GM18498 (cell line): ENCODE measurements around the gene USHBP1.
A peak's percentile ranks its signal among the peaks of the same experiment; 100 is the strongest.

Experiments used
- ATAC-seq: cut with Tn5 transposase; IDR thresholded peaks from one replicate; pipeline ENCODE4 v1.9.1; 2021; ENCODE audit warnings: mild to moderate bottlenecking, moderate library complexity; ENCODE audit not compliant: unreplicated experiment

The USHBP1 gene, protein sequence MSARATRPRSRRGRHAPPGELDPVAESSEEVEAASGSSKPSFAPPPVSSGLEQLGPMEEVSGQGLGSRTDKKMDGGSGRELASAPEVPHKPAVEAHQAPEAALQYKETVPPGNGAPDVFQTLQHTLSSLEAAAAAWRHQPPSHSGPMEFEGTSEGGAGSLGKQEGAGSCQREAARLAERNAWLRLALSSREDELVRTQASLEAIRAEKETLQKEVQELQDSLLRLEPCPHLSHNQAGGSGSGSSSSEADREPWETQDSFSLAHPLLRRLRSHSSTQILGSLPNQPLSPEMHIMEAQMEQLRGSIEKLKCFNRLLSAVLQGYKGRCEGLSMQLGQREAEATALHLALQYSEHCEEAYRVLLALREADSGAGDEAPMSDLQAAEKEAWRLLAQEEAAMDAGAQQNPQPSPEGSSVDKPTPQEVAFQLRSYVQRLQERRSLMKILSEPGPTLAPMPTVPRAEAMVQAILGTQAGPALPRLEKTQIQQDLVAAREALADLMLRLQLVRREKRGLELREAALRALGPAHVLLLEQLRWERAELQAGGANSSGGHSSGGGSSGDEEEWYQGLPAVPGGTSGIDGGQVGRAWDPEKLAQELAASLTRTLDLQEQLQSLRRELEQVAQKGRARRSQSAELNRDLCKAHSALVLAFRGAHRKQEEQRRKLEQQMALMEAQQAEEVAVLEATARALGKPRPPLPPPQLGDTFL

DNA sequence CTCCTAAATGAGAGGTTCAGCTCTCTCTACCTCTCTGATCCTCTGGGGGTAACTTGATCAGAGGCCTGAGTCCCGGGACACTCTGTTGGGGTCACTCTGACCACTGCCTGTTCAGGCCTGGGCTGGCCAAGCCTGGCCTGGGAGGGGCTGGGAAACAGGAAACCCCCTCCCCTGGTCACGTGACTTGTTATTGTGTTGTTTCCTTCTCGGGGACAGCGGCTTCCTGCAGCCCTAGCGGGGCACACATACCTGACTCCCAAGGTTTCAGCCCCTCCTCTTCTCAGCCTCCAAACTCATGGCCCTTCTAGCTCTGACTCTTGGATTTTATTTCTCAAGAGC, at the start of gene USHBP1:
Gene USHBP1 (minus strand): TSS at position 105 of the 339 bp plus-strand sequence. CDS start 446 bp downstream, outside the sequence.
- no peak for ATAC-seq

DNA sequence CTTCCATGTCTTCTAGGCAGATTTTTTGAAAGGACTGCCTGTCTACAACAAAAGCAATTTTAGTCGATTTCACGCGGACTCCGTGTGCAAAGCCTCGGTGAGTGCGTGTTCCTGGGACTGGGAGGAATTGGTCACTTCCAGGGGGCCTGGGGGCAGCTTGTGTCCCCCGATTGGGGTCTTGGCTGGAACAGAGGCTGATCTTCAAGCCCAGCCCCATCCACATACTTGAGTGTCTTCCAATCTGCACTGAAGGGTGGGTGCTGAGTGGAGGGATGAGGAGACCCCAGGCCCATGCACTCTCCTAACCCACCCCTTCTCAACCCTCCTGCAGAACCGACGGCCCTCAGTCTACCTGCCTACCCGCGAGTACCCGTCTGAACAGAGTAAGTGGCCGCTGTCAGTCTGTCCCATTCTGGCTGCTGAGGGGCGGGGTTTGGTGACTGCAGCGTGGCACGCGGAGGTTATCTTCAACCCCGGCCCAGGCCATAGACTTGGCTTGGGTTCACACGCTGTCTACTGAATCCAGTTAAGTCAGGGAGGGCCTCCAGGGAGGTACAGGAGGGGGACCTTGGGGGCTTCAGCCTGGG, 49.6 kb upstream of the USHBP1 start:
- no peak for ATAC-seq

DNA sequence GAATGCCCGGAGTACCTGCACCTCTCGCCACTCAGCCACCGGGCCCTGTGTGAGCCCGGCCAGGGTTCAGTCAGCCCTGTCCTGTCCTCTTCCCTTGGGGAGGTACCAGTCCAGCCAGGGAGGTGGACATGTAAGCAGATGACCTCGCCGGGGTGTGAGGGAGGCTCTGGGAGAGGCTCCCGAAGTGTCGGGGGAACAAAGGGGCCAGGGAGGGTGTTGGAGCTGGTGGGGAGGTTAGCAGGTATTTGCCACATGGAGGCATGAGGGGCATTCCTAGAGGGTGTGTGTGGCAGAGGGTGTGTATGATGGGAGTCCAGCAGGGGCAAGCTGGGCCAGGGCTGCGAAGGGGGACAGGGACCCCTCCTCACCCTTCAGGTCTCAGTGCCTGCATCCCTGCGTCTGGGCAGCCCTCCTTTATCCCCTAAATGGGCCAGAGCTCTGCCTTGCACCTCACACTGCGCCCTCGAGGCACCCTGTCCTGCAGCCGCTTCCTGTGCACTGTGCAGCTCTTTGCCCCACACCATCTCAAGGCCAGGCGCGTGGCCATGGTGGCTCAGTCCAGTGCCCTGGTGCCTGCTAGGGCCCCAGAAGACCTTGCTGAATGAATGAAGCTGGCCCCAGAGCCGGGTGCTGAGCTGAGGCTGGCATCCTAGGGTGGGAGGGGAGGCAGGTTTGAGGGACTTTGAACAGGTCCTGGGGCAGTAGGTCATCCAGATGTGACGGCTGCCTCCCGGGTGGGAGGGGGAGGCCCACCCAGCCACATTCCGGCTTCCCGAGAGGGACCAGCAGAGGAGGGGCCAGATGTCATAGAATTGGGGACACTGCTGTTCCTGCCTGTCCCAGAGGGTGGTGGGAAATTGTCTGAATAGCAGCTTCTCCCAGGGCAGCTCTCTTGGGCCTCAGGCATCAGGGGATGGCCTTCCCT, 47.9 kb upstream of the USHBP1 start:
- ATAC-seq, result no peak

DNA sequence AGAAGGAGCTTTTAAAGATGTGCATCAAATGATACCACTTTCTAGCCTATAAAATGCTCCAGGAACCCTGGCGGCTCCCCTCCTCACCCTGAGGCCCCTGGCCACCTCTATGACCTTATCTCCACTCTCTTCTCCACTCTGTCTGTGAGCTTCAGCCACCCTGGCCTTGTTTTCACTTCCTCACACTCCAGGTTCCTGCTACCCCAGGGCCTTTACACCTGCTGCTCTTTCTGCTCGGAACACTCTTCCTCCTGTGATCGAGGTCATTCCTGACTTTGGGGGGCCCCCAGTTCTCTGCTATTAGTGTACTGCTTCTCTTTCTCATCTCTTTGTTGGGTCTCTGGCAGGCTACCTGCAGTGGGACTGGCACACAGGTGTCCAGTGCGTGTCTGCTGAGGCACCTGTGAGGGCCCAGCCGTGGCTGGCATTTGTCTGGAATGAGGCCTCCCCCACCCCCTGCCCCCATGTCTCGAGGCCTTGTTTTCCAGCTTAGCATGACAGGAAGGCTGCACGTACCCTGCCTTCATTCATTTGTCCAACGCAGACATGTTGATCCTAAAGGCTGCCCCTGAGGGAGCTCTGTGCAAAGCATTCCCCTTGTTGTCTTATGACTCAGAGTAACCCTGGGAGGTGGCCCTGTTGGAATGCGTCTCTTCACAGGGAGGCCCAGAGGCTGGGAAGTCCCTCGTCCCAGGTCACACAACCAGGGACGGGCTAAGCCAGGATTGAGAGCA, 47.1 kb upstream of the USHBP1 start:
- no peak for ATAC-seq

DNA sequence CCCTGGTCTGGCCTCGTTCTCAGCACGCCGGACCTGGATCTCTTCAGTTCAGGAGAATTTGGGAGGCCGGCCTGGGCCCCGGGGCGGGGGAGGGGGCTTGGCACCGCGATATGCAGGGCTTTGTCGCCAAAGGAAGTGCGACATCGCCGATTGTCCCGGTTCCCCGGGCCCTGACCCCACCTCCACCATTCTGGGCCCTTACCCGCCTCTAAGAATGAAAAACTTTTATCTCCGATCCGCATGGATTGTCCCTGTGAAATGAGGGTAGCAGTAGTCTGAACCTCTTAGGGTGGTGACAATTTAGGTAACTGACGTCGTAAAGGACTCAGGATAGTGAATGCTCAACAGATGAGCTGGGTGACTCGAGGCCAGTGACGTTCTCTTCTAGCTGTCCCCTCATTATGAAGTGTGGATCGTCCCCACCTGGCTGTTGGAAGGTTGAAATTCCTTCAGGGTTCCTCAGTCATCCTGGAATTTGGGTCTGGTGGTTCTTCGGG, 45.5 kb upstream of the USHBP1 start:
- ATAC-seq, result no peak

DNA sequence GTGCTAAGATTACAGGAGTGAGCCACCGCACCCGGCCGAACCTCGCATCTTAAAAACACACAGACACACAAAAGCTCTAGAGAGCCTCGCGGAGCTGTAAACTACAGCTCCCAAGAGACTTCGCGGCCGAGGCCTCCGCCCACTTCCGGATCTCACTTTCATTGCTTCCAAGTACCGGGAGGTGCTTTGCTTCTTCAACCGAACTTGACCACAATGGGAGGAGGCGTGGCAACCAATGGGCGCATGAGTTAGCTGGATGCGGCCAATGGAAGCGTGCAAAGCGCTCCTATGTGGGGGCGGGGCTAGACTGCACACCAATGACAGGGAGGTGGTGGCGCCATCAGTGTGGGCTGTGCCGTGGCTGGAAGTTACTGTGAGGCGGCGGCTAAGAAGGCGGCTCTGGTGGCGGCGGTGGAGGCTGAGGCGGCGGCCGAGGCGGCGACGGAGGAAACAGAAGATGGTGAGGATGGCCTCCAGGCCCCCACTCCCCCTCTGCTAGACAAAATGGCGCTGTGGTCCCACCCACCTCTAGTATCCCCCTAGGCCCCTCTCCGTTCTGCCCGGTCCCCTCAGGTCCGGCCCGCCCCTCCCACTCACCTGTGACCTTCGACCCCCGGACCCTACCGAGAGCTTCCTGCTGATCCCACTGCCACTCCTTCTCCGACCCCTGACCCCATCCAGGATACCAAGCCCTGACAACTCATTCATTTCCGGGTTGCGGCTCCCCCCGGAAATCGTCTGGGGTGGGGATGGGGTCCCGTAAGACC, 44.8 kb upstream of the USHBP1 start, which contains the start of gene DDA1:
Gene DDA1 (plus strand): TSS at position 366 of the 767 bp plus-strand sequence. CDS start 92 bp downstream, at position 458.
- peak; percentile 57 for ATAC-seq

DNA sequence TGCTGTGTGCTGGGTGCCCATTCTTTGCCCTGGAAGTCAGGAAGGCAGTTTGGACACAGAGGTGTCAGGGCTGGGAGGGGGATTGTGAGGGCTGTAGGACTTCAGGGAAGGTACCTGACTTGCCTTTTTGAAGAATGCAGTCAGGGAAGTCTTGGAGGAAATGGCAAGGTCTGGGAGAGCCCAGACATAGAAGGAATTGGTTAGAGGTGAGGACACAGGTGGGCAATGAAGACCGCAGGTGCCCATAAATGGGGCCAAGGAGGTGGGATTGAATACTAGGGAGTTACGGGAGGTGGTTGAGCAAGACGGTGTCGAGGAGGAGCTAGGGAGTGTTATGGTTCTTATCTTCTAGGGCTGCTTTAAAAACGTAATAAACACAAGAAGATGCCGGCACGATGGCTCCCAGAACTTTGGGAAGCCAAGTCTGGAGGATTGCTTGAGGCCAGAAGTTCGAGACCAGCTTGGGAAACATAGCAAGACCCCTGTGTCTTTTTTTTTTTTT, 43.4 kb upstream of the USHBP1 start:
- no peak for ATAC-seq

DNA sequence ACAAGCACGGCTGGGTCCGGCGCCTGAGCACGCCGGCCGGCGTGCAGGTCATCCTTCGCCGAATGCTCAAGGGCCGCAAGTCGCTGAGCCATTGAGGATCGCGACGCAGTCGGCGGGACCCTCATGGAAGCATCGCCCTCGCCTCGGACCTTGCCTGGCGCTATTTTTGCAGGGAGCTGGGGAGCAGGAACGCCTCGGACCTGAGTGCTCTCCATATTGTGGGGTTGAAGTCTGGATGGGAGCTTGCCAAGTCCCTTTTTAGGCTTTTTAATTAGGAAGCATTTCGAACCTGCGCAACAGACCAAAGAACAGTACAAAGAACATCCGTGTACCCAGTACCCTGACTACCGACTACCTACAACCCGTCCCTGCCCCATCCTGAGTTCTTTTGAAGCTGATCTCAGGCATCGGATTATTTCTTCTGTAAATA, 41.8 kb upstream of the USHBP1 start:
- ATAC-seq, result no peak

DNA sequence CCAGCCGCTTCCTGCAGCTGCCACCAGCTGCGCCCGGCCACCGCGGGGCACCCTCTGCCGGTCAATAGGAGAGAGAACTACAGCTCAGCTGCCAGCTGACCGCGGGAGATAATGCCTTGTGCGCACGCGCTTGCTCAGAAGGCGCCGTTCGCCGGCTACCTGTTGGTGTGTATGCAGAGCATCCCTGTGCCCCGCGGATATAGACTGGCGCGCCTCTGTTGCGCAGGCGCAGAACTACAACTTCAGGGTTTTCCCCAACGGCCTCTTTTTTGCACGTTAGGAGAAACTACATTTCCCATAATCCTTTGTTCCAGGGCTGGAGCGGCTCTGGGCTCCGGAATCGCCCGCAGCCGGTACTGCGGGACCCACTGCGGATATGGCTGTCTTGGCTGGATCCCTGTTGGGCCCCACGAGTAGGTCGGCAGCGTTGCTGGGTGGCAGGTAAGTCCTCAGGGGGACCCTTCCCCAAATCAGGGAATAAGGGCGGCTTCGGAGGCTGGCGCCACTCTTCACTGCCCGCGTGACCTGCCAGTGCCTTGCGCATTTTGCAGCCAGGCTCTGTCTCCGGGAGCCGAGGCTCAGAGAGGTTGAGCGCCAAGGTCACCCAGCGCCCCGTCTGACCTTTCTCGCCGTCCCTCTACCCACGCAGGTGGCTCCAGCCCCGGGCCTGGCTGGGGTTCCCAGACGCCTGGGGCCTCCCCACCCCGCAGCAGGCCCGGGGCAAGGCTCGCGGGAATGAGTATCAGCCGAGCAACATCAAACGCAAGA, 41.2 kb upstream of the USHBP1 start, which contains the start of gene MRPL34:
Gene MRPL34 (plus strand): TSS at position 356 of the 768 bp plus-strand sequence. CDS start 21 bp downstream, at position 377.
- ATAC-seq, result peak; percentile 66

DNA sequence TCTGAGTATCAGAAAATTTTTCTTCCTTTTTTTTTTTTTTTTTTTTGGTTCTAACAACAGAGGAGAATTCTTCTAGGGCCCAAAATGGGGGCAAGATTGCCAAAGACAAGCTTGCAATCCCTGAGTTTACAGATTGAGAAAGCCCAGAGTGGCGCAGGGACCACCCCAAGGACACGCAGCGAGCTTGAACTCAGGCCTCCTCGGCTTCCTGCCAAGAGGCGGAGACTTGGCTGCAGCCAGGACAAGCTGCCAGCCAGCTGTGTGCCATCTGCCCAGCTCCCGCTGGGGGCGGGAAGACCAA, 40.6 kb upstream of the USHBP1 start:
- no peak for ATAC-seq

DNA sequence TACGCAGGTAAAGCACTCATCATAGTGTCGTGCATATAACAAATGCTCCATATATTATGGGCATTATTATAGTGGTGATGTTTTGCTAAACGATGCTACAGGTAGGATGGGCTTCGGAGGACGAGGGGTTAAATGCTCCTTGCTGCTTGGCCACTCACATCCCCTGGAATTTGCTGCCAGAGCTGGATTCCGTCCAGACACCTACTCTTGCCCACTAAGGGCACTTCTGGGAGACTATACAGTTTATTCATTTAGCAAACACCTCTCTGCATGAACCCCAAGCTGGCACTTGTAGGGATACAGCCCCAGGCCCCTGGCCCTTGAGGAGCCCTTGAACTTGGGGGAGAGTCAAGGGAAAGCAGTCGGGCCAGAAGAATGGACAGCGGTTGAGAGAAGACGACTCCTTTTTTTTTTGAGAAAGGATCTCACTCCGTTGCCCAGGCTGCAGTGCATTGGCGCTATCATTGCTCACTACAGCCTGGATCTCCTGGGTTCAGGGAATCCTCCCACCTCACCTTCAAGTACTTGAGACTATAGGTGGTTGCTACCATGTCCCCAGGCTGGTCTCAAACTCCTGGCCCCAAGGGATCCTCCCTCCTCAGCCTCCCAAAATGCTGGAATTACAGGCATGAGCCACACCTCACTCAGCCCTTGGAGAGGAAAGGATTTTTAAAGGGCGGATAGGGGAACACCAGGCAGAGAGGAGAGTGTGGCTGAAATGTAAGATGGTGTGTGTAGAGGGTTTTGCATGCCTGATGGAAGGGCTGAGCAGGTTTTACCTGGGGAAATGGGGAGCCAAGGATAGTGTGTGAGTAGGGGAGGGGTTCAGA, 40.1 kb upstream of the USHBP1 start:
- no peak for ATAC-seq

DNA sequence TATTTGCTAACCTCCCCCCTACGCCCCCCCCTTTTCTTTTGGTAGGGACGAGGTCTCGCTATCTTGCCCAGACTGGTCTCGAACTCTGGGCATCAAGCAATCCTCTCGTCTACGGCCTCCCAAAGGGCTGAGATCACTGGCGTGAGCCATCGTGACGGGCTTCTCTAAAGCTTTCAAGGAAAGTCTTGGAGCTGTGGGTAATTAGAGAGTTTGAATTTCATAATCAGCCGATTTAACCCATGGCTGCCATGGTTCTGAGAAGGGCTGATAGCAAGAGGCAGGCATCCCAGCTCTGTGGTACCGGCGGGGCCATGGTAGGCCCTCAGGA, 39.4 kb upstream of the USHBP1 start:
- ATAC-seq, result no peak

DNA sequence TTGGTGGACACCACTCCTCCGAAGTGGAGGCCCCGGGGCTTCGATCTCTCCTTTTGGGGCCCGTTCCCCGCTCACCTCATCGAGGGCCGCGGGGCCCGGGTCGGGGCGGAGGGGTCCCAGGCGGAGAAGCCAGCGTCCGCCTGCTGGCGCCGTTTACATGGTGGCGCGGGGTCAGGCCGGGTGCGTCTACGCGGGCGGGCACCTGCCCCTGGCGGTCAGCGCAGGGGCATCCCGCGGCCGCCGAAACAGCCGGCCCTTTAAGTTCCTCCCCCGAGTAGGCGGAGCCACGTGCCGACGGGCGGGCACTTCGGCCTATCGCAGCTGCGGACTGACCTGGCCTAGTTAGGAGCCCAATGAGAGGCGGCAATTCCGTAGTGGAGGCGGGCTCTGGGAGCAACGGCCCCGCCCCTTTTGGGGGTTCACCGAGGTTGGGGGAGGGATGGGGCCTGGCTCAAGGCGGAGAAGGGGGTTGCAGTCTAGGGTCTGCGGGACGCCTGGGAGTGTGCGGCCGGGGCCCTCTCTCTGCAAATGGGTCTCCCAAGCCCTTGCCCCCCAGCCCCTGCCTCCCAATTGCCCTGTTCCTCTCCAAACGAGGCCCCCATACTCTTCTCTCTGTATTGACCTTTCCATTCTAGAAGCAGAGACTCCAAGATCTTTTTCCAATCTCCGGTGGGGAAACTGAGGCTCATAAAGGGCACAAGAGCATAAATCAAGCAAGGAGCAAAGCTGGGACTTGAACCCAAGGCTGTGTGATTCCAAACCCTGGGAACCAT, 38.8 kb upstream of the USHBP1 start, which contains the start of gene ABHD8:
Gene ABHD8 (minus strand): TSS at position 259 of the 773 bp plus-strand sequence. CDS start 1,809 bp downstream, outside the sequence.
- peak; percentile 65 for ATAC-seq

DNA sequence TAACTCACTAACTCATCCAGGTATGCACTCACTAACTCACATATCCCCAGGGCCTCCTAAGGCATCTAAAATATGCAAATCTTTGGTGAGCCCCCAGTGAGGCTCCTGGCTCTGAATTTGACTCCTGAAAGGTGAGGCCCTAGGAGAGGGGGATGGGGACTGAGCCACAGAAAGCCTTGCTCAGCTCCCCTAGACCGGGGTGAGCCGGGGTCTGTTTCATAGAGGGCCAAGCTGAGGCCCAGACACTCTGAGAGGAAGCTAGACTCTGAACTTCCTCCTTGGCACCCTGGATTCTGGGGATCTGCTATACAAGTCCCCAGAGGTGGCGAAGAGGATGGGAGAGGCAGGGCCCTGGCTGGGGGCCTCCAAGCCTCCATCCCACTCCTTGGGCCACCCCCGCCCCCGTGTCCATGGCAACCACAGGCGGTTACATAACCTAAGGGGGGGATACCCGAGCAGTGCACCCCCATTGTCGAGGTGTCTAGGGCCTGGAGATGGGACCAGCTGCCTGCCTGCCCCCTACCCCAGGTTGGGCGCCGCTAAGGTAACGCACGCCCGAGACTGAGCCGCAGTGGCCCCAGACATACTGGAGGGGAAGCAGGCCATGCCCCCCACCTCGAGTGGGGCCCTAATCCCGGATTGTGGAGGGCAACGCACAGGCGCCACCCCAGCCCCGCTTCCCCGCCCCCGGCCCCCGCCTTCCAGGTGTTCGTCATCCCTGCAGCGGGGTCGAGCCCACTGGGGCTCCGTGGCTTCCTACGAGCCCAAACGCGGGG, 38.0 kb upstream of the USHBP1 start:
- ATAC-seq, result no peak

DNA sequence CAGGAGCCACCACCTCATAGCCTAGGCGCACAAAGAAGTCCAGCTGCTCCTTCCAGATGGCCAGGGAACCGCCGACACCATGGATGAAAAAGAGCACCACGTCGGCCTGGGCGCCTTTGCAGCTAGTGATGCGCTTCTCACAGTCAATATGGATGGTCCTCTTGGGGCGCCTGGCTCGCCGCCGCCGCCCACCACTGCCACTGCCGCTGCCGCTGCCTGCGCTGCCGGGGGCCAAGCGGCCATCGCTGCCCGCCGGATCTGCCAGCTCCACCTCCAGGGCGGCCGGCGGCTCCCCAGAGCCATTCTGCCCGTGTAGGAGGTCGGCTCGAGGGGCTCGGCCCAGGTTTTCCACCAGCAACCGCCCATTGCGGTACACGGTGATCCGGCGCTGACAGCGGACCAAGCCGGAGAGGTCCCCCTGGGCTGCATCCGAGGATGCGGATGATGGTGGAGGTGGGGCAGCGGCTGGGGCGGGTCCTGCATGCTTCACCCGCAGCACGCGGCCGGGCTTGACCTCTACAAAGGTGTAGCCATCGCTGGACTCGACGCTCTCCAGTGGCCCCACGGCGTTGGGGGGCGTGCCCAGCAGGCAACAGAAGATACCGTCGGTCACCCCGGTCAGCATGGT, 36.6 kb upstream of the USHBP1 start:
- no peak for ATAC-seq
